ENCODE results near the gene MMUT.

MMUT gene

DNA sequence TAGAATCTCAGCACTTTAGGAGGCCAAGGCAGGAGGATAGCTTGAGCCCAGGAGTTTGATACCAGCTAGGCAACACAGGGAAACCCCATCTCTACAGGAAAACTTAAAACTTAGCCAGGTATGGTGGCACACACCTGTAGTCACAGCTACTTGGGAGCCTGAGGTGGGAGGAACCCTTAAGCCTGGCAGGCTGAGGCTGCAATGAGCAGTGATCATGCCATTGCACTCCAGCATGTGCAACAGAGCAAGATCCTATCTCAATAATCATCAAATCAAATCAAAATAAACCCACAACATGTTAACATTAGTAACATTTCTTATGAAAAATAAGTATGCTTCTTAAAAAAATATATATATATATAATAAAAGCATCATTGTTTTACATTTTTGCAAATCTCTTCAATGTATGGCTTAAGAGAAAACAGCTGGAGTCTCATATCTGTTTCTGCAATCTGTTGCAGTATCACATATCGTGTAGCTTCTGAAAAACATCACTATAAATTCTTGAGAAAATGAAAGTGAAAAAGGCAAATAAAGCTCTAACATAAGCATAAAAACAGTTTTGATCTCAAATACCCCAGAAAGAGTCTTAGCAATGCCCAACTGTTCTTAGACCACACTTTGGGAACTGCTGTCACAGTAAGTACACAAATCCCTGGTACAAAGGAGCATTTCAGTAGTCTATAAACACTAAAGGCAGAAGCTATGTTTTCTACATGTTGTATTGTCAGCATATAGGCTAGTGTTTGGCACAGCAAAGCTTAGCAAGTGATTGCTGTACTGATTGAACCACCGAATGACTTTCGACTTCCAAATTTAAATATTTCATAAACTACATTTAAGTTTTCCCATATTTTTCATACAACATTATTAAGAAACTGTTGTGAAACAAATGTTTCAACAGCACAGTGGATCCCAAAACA lies 8.0 kb downstream of the MMUT start:
- Histone ChIP-seq H3K27me3 (no peaks in the 10 kb centered on the region), H3K4me2 (no peak overlapping the region), H3K27ac (no peak overlapping the region), H3K36me3 (peaks cover 11 to 78% (median 45%) of the 10 kb centered on the region in 11 experiments), H3K4me1 (peaks cover 0 to 12% (median 3%) of the 10 kb centered on the region in 10 experiments; a peak in 9 of 20 replicates), H4K20me1 (no peaks in the 10 kb centered on the region; a peak in 1 of 22 replicates), H3K9me3 (replicated peaks in 1 of 11) (no peaks in the 10 kb centered on the region), H3K4me3 (no peak overlapping the region), H3K9ac (no peak overlapping the region)
- TF ChIP-seq Cebpa-rat (IDR thresholded peaks at IDR 0.05) = no peak

DNA sequence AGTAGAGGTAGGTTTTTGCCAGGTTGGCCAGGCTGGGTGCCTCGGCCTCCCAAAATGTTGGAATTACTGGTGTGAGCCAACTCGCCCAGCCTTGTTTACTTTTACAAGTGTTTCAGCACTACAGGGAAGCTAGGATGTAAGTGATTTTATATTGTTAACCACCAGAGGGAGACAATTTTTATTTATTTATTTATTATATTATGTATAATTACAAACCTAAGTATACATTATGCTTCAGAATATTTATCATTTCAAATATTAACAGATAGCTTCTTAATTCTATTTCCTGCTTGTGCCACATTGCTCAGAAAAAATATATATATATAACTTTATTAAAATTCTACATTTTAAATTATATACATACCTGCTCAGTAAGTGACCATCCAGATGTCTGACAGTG lies 9.8 kb downstream of the MMUT start:
- peaks cover 13 to 85% (median 48%) of the 10 kb centered on the region in 11 experiments for H3K36me3 ChIP-seq
- no peaks in the 10 kb centered on the region for H3K9me3 ChIP-seq (replicated peaks in 1 of 11)
- no peaks in the 10 kb centered on the region for H3K27me3 ChIP-seq
- H3K9ac ChIP-seq = no peak overlapping the region
- H3K4me1 ChIP-seq = no peaks in the 10 kb centered on the region
- H3K27ac ChIP-seq = no peak overlapping the region
- no peak for TF ChIP-seq Cebpa-rat (IDR thresholded peaks at IDR 0.05)
- H4K20me1 ChIP-seq = no peaks in the 10 kb centered on the region
- H3K4me3 ChIP-seq = no peak overlapping the region
- H3K4me2 ChIP-seq = no peak overlapping the region

- Histone ChIP-seq H3K27ac (no peak overlapping the region), H3K9ac (no peak overlapping the region), H3K4me1 (no peaks in the 10 kb centered on the region), H3K27me3 (no peaks in the 10 kb centered on the region), H3K4me3 (no peak overlapping the region), H3K36me3 (peaks cover 12 to 68% (median 40%) of the 10 kb centered on the region in 11 experiments), H4K20me1 (no peaks in the 10 kb centered on the region), H3K4me2 (no peak overlapping the region), H3K9me3 (replicated peaks in 1 of 11) (no peaks in the 10 kb centered on the region)
- TF ChIP-seq Cebpa-rat (IDR thresholded peaks at IDR 0.05) = no peak
These were observed 32.2 kb downstream of the MMUT start for GRCh38 chr6:49430866-49431265.

DNA sequence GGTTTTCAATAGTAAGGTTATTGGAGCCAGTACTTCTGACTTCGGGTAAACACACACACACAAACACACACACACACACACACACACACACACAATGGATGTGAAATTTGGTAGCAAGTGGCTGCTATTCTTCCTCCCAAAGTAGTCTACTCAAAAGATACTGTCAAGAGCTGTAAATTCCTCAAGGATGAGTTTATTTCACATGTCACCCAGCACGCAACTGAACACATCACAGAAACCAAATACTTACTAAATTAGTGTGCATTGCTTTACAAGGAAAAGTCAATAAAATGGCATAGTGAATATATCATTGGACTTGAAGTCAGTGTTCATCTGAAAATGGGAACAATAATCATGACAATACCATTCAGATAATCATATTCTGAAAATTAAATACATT lies 32.9 kb downstream of the MMUT start:
- Histone ChIP-seq H3K4me2 (no peak overlapping the region), H3K4me1 (no peaks in the 10 kb centered on the region), H3K27ac (no peak overlapping the region), H3K27me3 (no peaks in the 10 kb centered on the region), H3K36me3 (peaks cover 5 to 61% (median 33%) of the 10 kb centered on the region in 11 experiments; a peak in 21 of 22 replicates), H3K9ac (no peak overlapping the region), H4K20me1 (no peaks in the 10 kb centered on the region), H3K9me3 (replicated peaks in 1 of 11) (no peaks in the 10 kb centered on the region), H3K4me3 (no peak overlapping the region)
- no peak for TF ChIP-seq Cebpa-rat (IDR thresholded peaks at IDR 0.05)

DNA sequence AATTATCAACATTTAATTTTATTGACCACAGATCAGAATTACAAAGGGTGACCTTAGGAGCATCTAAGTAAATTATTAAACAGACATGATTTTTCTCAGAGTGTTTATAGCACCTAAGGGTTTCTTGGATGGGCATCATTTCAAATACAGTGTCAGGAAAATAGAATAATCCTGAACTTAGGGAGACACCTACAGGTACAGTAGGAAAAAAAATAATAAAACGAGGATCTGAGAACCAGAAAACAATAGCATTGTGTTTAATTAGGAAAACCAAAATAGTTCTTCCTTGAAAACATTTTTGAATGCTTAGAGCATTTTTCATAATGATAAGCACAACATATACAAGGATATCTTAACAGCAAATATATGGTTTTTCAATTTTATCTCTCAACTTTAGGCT lies 39.2 kb downstream of the MMUT start:
- no peak for TF ChIP-seq Cebpa-rat (IDR thresholded peaks at IDR 0.05)
- no peaks in the 10 kb centered on the region for H3K27me3 ChIP-seq
- H3K4me2 ChIP-seq = no peak overlapping the region
- no peaks in the 10 kb centered on the region for H4K20me1 ChIP-seq
- no peak overlapping the region for H3K27ac ChIP-seq
- H3K9ac ChIP-seq = no peak overlapping the region
- no peak overlapping the region for H3K4me3 ChIP-seq
- no peaks in the 10 kb centered on the region for H3K4me1 ChIP-seq
- no peaks in the 10 kb centered on the region for H3K9me3 ChIP-seq (replicated peaks in 1 of 11)
- H3K36me3 ChIP-seq = peaks cover 0 to 2% (median 0%) of the 10 kb centered on the region in 11 experiments; a peak in 1 of 22 replicates

DNA sequence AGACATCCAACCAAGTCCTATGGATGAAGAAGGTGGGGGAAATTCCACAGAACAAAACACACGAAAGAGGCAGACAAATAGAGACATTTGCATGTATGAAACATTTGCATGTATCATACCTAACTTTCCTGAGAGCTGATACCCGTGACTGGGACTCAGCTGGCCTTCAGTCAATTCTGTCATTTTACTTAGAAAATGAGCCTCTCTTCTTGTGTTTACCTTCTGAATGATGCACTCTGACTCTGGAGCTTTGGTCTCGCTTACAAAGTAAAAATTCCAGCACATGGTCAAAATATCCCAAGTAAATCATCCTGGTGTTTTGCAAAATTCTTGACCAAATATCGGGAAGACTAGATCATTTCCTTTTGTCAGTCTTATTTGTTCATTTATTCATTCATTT lies 46.9 kb downstream of the MMUT start:
- Histone ChIP-seq H3K4me2 (no peak overlapping the region), H3K9ac (no peak overlapping the region)

DNA sequence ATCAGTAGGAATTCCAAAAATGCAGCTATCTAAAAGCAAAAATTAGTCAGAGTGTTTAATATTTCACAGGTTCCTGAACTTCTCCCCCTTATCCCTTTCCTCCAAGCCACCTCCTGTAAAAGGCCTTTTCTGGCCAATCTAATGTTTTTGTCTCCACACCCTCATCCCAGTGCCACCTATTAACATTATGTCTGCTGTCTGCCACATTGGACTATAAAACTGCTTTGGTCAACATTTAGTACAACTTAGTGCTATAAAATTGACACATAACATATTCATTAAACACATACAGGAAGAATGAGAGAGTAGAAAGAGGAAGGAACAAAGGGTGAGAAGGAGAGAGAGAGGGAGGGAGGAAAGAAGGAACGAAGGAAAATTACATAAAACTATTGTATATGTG lies 47.7 kb downstream of the MMUT start:
- Histone ChIP-seq H3K36me3 (no peaks in the 10 kb centered on the region), H3K9ac (no peak overlapping the region), H3K9me3 (replicated peaks in 1 of 11) (no peaks in the 10 kb centered on the region), H3K4me3 (no peak overlapping the region), H3K27ac (no peak overlapping the region), H3K27me3 (no peaks in the 10 kb centered on the region), H4K20me1 (no peaks in the 10 kb centered on the region), H3K4me1 (no peaks in the 10 kb centered on the region), H3K4me2 (no peak overlapping the region)
- no peak for TF ChIP-seq Cebpa-rat (IDR thresholded peaks at IDR 0.05)

More for the DNA sequence above, 46.9 kb downstream of the MMUT start:
- no peaks in the 10 kb centered on the region for H3K36me3 ChIP-seq
- no peak overlapping the region for H3K4me3 ChIP-seq
- H3K27ac ChIP-seq = no peak overlapping the region
- H3K4me1 ChIP-seq = no peaks in the 10 kb centered on the region
- H4K20me1 ChIP-seq = no peaks in the 10 kb centered on the region
- TF ChIP-seq Cebpa-rat (IDR thresholded peaks at IDR 0.05) = no peak
- H3K27me3 ChIP-seq = no peaks in the 10 kb centered on the region
- H3K9me3 ChIP-seq (replicated peaks in 1 of 11) = no peaks in the 10 kb centered on the region

GRCh38 chr6:49410564-49410963 lies 52.5 kb downstream of the MMUT start:
- no peak overlapping the region for H3K4me2 ChIP-seq
- TF ChIP-seq Cebpa-rat (IDR thresholded peaks at IDR 0.05) = no peak
- no peaks in the 10 kb centered on the region for H3K27me3 ChIP-seq
- no peak overlapping the region for H3K27ac ChIP-seq
- no peak overlapping the region for H3K4me3 ChIP-seq
- H4K20me1 ChIP-seq = no peaks in the 10 kb centered on the region
- no peaks in the 10 kb centered on the region for H3K36me3 ChIP-seq
- H3K9ac ChIP-seq = no peak overlapping the region
- no peaks in the 10 kb centered on the region for H3K4me1 ChIP-seq
- H3K9me3 ChIP-seq (replicated peaks in 1 of 11) = no peaks in the 10 kb centered on the region

- Histone ChIP-seq H4K20me1 (no peaks in the 10 kb centered on the region), H3K9me3 (replicated peaks in 1 of 11) (no peaks in the 10 kb centered on the region), H3K4me3 (no peak overlapping the region), H3K9ac (no peak overlapping the region), H3K27ac (no peak overlapping the region), H3K27me3 (no peaks in the 10 kb centered on the region), H3K36me3 (no peaks in the 10 kb centered on the region), H3K4me1 (no peaks in the 10 kb centered on the region), H3K4me2 (no peak overlapping the region)
- TF ChIP-seq Cebpa-rat (IDR thresholded peaks at IDR 0.05) = no peak
These were observed 53.0 kb downstream of the MMUT start for GRCh38 chr6:49409951-49410542.

Measured in BLaER1 treated with 17β-estradiol and CSF1 and Interleukin-3, amounts not matched to agents 10 nM and 100 nM (cell line).